GM18519 (cell line): Measurements from ENCODE around the gene ABCA13.
A peak's percentile ranks its signal among the peaks of the same experiment; 100 is the strongest.
"Not testable (repeated sequence)": the region's sequence is repeated elsewhere in the genome, so short reads cannot be mapped to it uniquely, and the experiment has no call there.

Source experiments
- ATAC-seq: cut with Tn5 transposase; IDR thresholded peaks from one replicate; pipeline ENCODE4 v1.9.1; 2021; ENCODE audit warnings: mild to moderate bottlenecking, moderate library complexity; ENCODE audit not compliant: unreplicated experiment, low FRiP score

Gene ABCA13

GRCh38 chr7:48171202-48171601, at the start of gene ABCA13:
Gene ABCA13, plus strand, starts transcription at chr7:48171458. Its CDS starts 26 bp downstream, at chr7:48171484.
- ATAC-seq, result no peak

GRCh38 chr7:48126037-48126436, 45.2 kb upstream of the ABCA13 start:
- no peak for ATAC-seq

- peak; percentile 72 for ATAC-seq
These were observed 40.6 kb upstream of the ABCA13 start for GRCh38 chr7:48130658-48131108.

GRCh38 chr7:48132792-48133191, 38.5 kb upstream of the ABCA13 start:
- no peak for ATAC-seq

- ATAC-seq, result no peak
These were observed 31.8 kb upstream of the ABCA13 start for GRCh38 chr7:48139459-48139858.

GRCh38 chr7:48140001-48140681, 31.1 kb upstream of the ABCA13 start:
- no peak for ATAC-seq

GRCh38 chr7:48141521-48141920, 29.7 kb upstream of the ABCA13 start:
- ATAC-seq, result no peak

- no peak for ATAC-seq
These were observed 26.9 kb upstream of the ABCA13 start for GRCh38 chr7:48144291-48144768.

- no peak for ATAC-seq
These were observed 24.1 kb upstream of the ABCA13 start for GRCh38 chr7:48147078-48147591.

- not testable (repeated sequence) for ATAC-seq
These were observed 23.6 kb upstream of the ABCA13 start for GRCh38 chr7:48147690-48148089.

GRCh38 chr7:48148311-48148710, 22.9 kb upstream of the ABCA13 start:
- no peak for ATAC-seq

- no peak for ATAC-seq
These were observed 22.2 kb upstream of the ABCA13 start for GRCh38 chr7:48149058-48149457.

- ATAC-seq, result no peak
These were observed 21.2 kb upstream of the ABCA13 start for GRCh38 chr7:48150086-48150485.

GRCh38 chr7:48154792-48155413, 16.4 kb upstream of the ABCA13 start:
- peak; percentile 76 for ATAC-seq

GRCh38 chr7:48158404-48158803, 12.9 kb upstream of the ABCA13 start:
- ATAC-seq, result no peak

- ATAC-seq, result no peak
These were observed 9.7 kb upstream of the ABCA13 start for GRCh38 chr7:48161407-48162125.

GRCh38 chr7:48165157-48165556, 6.1 kb upstream of the ABCA13 start:
- ATAC-seq, result no peak

- ATAC-seq, result no peak
These were observed 3.1 kb upstream of the ABCA13 start for GRCh38 chr7:48168159-48168558.

GRCh38 chr7:48170506-48170905, 752 bp upstream of the ABCA13 start:
- no peak for ATAC-seq

GRCh38 chr7:48173313-48173712, 2.1 kb downstream of the ABCA13 start:
- ATAC-seq, result no peak

GRCh38 chr7:48173756-48174382, 2.6 kb downstream of the ABCA13 start:
- ATAC-seq, result no peak
